Erythroblast (primary cell): ENCODE measurements around the gene SHOX.

Experiments used
- GATA1 ChIP-seq: IDR thresholded peaks from 2 replicates; pipeline ENCODE4 v1.6.1; 2011; ENCODE audit warnings: low read depth, mild to moderate bottlenecking, control low read depth, low read length, moderate library complexity
- POLR2A ChIP-seq: IDR thresholded peaks from 2 replicates; pipeline ENCODE4 v1.6.1; 2011; ENCODE audit warnings: mild to moderate bottlenecking, low read length

GRCh38 chrX:703866-704265 is 73.3 kb downstream of the SHOX start:
- TF ChIP-seq POLR2A (no peak), GATA1 (no peak)
